Right atrium auricular region (tissue), 2 donors: Measurements from ENCODE around the gene GPC3. TPM values are rescaled to one million over a fixed set of nuclear protein-coding genes. Genes with fewer than 3 reads are reported as not detected.

Experiments
- DNase-seq: peaks from one replicate; pipeline ENCODE4 v3.0.0-alpha.2; 2019; ENCODE audit warnings: low spot score
- H3K27ac ChIP-seq, 2 donors: fragments of 200-600 bp; sonication (generic); 1 replicate in 1 of 2; 2 replicates in 1 of 2; pipeline ENCODE4 v1.5.1; 2016 to 2019
- H3K27me3 ChIP-seq, 2 donors: fragments of 200-600 bp; sonication (generic); one replicate each; pipeline versions ENCODE4 v1.5.1 to v1.6.0; 2017 to 2019
- H3K36me3 ChIP-seq: fragments of 200-600 bp; sonication (generic); one replicate; pipeline ENCODE4 v1.5.1; 2016
- H3K4me1 ChIP-seq, 2 donors: fragments of 200-600 bp; sonication (generic); one replicate each; pipeline versions ENCODE4 v1.5.1 to v1.6.0; 2017 to 2019
- H3K4me3 ChIP-seq, 2 donors: fragments of 200-600 bp; sonication (generic); 1 replicate in 1 of 2; 2 replicates in 1 of 2; pipeline ENCODE4 v1.5.1; 2017 to 2019; ENCODE audit warnings: mild to moderate bottlenecking in 1 of 2, moderate library complexity in 1 of 2
- H3K9me3 ChIP-seq, 2 donors: fragments of 200-600 bp; sonication (generic); one replicate each; pipeline ENCODE4 v1.5.1; 2019
- CTCF ChIP-seq, 2 donors: fragments of 200-600 bp; sonication (generic); IDR thresholded peaks; one replicate each; pipeline ENCODE4 v1.5.1; 2019; ENCODE audit warnings: antibody characterized with exemption in 2 of 2
- total RNA-seq, 2 donors: library from RNA; depleted of rRNA; stranded (reverse); fragments of >200 nt; gene quantifications; one replicate each; pipeline ENCODE4 v1.1.0, GENCODE V29; 2016

Gene GPC3
- total RNA-seq, 2 donors from 2014 or later, result 3.5 to 18.6 TPM

- DNase-seq, result no peak
- no peaks in the 10 kb centered on the region for H3K36me3 ChIP-seq
- no peaks in the 10 kb centered on the region for H3K9me3 ChIP-seq
- H3K27ac ChIP-seq, result no peak overlapping the region
- H3K4me1 ChIP-seq, result no peaks in the 10 kb centered on the region
- no peak overlapping the region for H3K4me3 ChIP-seq
- no peak for TF ChIP-seq CTCF (IDR thresholded peaks at IDR 0.05)
- H3K27me3 ChIP-seq, result no peaks in the 10 kb centered on the region
Observed at GRCh38 chrX:133513123-133513522, 472.3 kb downstream of the GPC3 start.

- Histone ChIP-seq H3K4me3 (no peak overlapping the region), H3K27me3 (no peaks in the 10 kb centered on the region), H3K36me3 (no peaks in the 10 kb centered on the region), H3K4me1 (no peaks in the 10 kb centered on the region), H3K9me3 (no peaks in the 10 kb centered on the region), H3K27ac (no peak overlapping the region)
- DNase-seq, result no peak
- no peak for TF ChIP-seq CTCF (IDR thresholded peaks at IDR 0.05)
Observed at GRCh38 chrX:133511041-133511440, 474.4 kb downstream of the GPC3 start.

- TF ChIP-seq CTCF (IDR thresholded peaks at IDR 0.05), result no peak
- Histone ChIP-seq H3K4me3 (no peak overlapping the region), H3K4me1 (no peaks in the 10 kb centered on the region), H3K27ac (no peak overlapping the region), H3K9me3 (no peaks in the 10 kb centered on the region), H3K27me3 (no peaks in the 10 kb centered on the region), H3K36me3 (no peaks in the 10 kb centered on the region)
- DNase-seq, result no peak
Observed at GRCh38 chrX:133497356-133497755, 488.0 kb downstream of the GPC3 start.

- H3K4me3 ChIP-seq, result no peak overlapping the region
- H3K27me3 ChIP-seq, result no peaks in the 10 kb centered on the region
- no peak for TF ChIP-seq CTCF (IDR thresholded peaks at IDR 0.05)
- H3K27ac ChIP-seq, result no peak overlapping the region
- peak; percentile 58 for DNase-seq
- no peaks in the 10 kb centered on the region for H3K36me3 ChIP-seq
- H3K9me3 ChIP-seq, result no peaks in the 10 kb centered on the region
- no peaks in the 10 kb centered on the region for H3K4me1 ChIP-seq
Observed at GRCh38 chrX:133495464-133496391, 489.7 kb downstream of the GPC3 start.

- no peaks in the 10 kb centered on the region for H3K27me3 ChIP-seq
- H3K36me3 ChIP-seq, result no peaks in the 10 kb centered on the region
- H3K4me1 ChIP-seq, result no peaks in the 10 kb centered on the region
- no peaks in the 10 kb centered on the region for H3K9me3 ChIP-seq
- no peak overlapping the region for H3K4me3 ChIP-seq
- DNase-seq, result no peak
- no peak for TF ChIP-seq CTCF (IDR thresholded peaks at IDR 0.05)
- no peak overlapping the region for H3K27ac ChIP-seq
Observed at GRCh38 chrX:133493366-133493765, 492.0 kb downstream of the GPC3 start.
